Sigmoid colon (tissue), 7 donors: ENCODE measurements around the gene MYEOV. TPM values are rescaled to one million over a fixed set of nuclear protein-coding genes. Genes with fewer than 3 reads are reported as not detected.

Experiments
- DNase-seq: peaks from one replicate; pipeline ENCODE4 v3.0.0-alpha.2; 2019
- H3K27ac ChIP-seq, 4 donors: fragments of 200-600 bp; sonication (generic); one replicate each; pipeline ENCODE4 v1.5.1; 2016 to 2019; ENCODE audit warnings: mild to moderate bottlenecking in 1 of 4
- H3K27me3 ChIP-seq, 3 donors: fragments of 200-600 bp; sonication (generic); one replicate each; pipeline ENCODE4 v1.5.1; 2019; ENCODE audit warnings: mild to moderate bottlenecking in 1 of 3
- H3K36me3 ChIP-seq, 4 donors: fragments of 200-600 bp; sonication (generic); one replicate each; pipeline ENCODE4 v1.5.1; 2016 to 2019
- H3K4me1 ChIP-seq, 4 donors: fragments of 200-600 bp; sonication (generic); one replicate each; pipeline ENCODE4 v1.5.1; 2017 to 2019
- H3K4me3 ChIP-seq, 4 donors: fragments of 200-600 bp; sonication (generic); one replicate each; pipeline ENCODE4 v1.5.1; 2017 to 2019; ENCODE audit warnings: mild to moderate bottlenecking in 2 of 4, moderate library complexity in 1 of 4
- H3K9me3 ChIP-seq, 4 donors: fragments of 200-600 bp in 3 of 4; sonication (generic) in 3 of 4; one replicate each; pipeline versions ENCODE4 v1.5.1 to v1.6.1; 2013 to 2019
- EP300 ChIP-seq, 4 donors: sonication (generic); formaldehyde crosslinking; IDR thresholded peaks; one replicate each; pipeline ENCODE4 v1.6.1; 2017; ENCODE audit warnings: antibody characterized with exemption in 4 of 4
- POLR2A ChIP-seq, 2 donors: fragments of 450-650 bp; IDR thresholded peaks; one replicate each; pipeline ENCODE4 v1.6.1; 2016; ENCODE audit warnings: antibody characterized with exemption in 2 of 2, mild to moderate bottlenecking in 2 of 2, moderate library complexity in 2 of 2
- POLR2AphosphoS5 ChIP-seq, 4 donors: sonication (generic); formaldehyde crosslinking; IDR thresholded peaks; one replicate each; pipeline ENCODE4 v1.6.1; 2017; ENCODE audit warnings: antibody characterized with exemption in 4 of 4
- WGBS, 2 donors: extraction: QIAGEN DNeasy Blood & Tissue Kit; methylation state at CpG; one replicate each; pipeline ENCODE4 v1.1.7; 2013; 5-methylcytosine and 5-hydroxymethylcytosine counted together
- intact Hi-C: fragments of 100-400 bp; cut with DNase I; formaldehyde crosslinking; loops from one replicate; pipeline ENCODE4 v1.15.1; 2023
- polyA plus RNA-seq, 3 donors: library from polyadenylated mRNA; stranded (reverse); fragments of 200-250 nt; gene quantifications; one replicate each; pipeline ENCODE4 v1.2.3, GENCODE V29; 2013
- total RNA-seq, 4 donors: library from RNA; depleted of rRNA; stranded (reverse); fragments of >200 nt; gene quantifications; one replicate each; pipeline ENCODE4 v1.1.0, GENCODE V29; 2016
- TF ChIP-seq, protein P1 (sequence below), 4 experiments: fragments of 450-650 bp in 3 of 4; fragments of 200-600 bp in 1 of 4; IDR thresholded peaks; one replicate each; pipeline ENCODE4 v1.5.1; 2016 to 2019; ENCODE audit warnings: antibody characterized with exemption in 4 of 4, mild to moderate bottlenecking in 3 of 4, moderate library complexity in 2 of 4
- donor health status: healthy with polysubstance abuse.
- donor health status: Bipolar disorder and iron deficiency.
- donor health status: healthy.

MYEOV gene
- total and polyA plus RNA-seq, 7 donors, result 1.2 to 11.1 (median 10.1) TPM; not detected in 4

DNA sequence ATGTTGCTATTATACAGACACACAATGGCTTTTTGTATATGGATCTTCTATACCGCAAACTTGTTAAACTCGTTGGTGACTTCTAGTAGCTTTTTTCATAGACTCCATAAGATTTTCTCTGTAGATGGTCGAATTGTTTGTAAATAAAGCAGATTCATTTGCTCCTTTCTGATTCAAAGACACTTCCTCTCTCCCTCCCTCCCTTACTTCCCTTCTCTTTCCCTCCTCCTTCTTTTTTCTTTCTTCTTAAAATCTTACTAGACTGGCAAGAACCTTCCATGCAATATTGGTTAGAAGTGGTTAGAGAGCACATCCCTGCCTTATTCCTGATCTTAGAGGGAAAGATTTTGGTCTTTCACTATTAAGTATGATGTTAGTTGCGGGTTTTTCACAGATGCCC lies 36.4 kb downstream of the MYEOV start:
- intact Hi-C loops, result no loop called here
- Histone ChIP-seq H3K27ac (no peak overlapping the region), H3K9me3 (peaks cover 0 to 2% (median 0%) of the 10 kb centered on the region in 4 donors), H3K27me3 (no peaks in the 10 kb centered on the region), H3K36me3 (no peaks in the 10 kb centered on the region), H3K4me3 (no peak overlapping the region), H3K4me1 (no peaks in the 10 kb centered on the region)
- no peak for DNase-seq
- WGBS, 2 donors, result 68 to 73% methylated on average over 4 of the region's 4 CpGs
- TF ChIP-seq POLR2AphosphoS5 (IDR thresholded peaks at IDR 0.05), result no peak
- TF ChIP-seq EP300 (IDR thresholded peaks at IDR 0.05), result no peak
- TF ChIP-seq, protein P1, sequence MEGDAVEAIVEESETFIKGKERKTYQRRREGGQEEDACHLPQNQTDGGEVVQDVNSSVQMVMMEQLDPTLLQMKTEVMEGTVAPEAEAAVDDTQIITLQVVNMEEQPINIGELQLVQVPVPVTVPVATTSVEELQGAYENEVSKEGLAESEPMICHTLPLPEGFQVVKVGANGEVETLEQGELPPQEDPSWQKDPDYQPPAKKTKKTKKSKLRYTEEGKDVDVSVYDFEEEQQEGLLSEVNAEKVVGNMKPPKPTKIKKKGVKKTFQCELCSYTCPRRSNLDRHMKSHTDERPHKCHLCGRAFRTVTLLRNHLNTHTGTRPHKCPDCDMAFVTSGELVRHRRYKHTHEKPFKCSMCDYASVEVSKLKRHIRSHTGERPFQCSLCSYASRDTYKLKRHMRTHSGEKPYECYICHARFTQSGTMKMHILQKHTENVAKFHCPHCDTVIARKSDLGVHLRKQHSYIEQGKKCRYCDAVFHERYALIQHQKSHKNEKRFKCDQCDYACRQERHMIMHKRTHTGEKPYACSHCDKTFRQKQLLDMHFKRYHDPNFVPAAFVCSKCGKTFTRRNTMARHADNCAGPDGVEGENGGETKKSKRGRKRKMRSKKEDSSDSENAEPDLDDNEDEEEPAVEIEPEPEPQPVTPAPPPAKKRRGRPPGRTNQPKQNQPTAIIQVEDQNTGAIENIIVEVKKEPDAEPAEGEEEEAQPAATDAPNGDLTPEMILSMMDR (IDR thresholded peaks at IDR 0.05), result no peak

DNA sequence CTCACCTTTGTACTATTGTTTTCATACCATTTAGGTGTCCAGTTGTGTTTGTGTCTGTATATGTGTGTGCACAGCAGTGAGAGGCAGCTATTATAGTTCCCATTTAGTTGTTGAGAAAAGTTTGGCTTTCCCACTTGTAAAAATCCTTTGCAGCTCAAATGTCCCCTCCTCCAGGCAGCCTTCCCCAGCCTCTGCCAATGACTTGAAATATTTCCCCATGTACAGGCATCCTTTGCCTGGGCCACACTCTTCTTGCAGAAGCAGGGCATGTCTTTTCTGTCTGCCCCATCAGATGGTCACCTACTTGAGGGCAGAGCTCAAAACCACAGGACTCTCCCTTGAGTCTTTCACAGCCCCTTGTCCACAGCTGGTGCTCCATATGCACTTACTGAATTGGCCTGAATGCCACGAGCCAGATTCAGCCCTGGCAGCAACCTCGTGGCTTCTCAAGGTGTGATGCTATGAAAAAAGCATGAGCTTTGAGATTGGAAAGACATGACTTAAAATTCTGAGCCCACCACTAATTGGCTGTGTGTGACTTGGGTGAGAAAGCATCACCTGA lies 39.3 kb downstream of the MYEOV start:
- Histone ChIP-seq H3K9me3 (peaks cover 0 to 2% (median 0%) of the 10 kb centered on the region in 4 donors), H3K4me1 (no peaks in the 10 kb centered on the region), H3K27me3 (no peaks in the 10 kb centered on the region), H3K36me3 (no peaks in the 10 kb centered on the region), H3K27ac (no peak overlapping the region), H3K4me3 (no peak overlapping the region)
- intact Hi-C loops, result no loop called here
- WGBS, 2 donors, result 84 to 89% methylated on average over 2 of the region's 2 CpGs
- TF ChIP-seq EP300 (IDR thresholded peaks at IDR 0.05), result no peak
- TF ChIP-seq POLR2A (IDR thresholded peaks at IDR 0.05), result no peak
- TF ChIP-seq, protein P1 (IDR thresholded peaks at IDR 0.05), result no peak
- TF ChIP-seq POLR2AphosphoS5 (IDR thresholded peaks at IDR 0.05), result no peak
- peak; percentile 10 for DNase-seq

DNA sequence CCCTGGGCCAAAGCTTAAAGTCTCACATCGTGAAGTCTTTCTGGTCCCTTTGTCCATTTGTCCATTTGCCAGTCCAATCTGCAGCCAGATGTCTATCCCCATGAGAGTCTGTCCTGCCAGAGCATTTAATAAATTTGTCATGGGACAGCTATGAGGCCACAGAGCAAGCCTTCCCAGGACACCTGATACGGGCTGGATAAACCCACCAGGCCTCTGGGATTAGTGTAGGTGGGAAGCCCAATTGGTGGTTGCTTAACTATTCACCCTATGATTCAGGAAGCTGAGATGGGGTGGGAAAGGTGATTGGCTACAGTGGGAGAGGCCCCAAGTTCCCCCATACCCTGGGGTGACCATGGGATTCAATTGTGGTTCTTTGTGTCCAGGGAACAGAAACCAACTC lies 39.9 kb downstream of the MYEOV start:
- Histone ChIP-seq H3K27ac (no peak overlapping the region), H3K27me3 (no peaks in the 10 kb centered on the region), H3K4me1 (no peaks in the 10 kb centered on the region), H3K4me3 (no peak overlapping the region), H3K36me3 (no peaks in the 10 kb centered on the region), H3K9me3 (peaks cover 0 to 2% (median 0%) of the 10 kb centered on the region in 4 donors)
- WGBS, 2 donors, result 87 to 96% methylated on average over 2 of the region's 2 CpGs
- TF ChIP-seq POLR2A (IDR thresholded peaks at IDR 0.05) (no peak), EP300 (IDR thresholded peaks at IDR 0.05) (no peak), POLR2AphosphoS5 (IDR thresholded peaks at IDR 0.05) (no peak)
- TF ChIP-seq, protein P1 (IDR thresholded peaks at IDR 0.05), result no peak
- peak; percentile 29 for DNase-seq
- intact Hi-C loops, result no loop called here

DNA sequence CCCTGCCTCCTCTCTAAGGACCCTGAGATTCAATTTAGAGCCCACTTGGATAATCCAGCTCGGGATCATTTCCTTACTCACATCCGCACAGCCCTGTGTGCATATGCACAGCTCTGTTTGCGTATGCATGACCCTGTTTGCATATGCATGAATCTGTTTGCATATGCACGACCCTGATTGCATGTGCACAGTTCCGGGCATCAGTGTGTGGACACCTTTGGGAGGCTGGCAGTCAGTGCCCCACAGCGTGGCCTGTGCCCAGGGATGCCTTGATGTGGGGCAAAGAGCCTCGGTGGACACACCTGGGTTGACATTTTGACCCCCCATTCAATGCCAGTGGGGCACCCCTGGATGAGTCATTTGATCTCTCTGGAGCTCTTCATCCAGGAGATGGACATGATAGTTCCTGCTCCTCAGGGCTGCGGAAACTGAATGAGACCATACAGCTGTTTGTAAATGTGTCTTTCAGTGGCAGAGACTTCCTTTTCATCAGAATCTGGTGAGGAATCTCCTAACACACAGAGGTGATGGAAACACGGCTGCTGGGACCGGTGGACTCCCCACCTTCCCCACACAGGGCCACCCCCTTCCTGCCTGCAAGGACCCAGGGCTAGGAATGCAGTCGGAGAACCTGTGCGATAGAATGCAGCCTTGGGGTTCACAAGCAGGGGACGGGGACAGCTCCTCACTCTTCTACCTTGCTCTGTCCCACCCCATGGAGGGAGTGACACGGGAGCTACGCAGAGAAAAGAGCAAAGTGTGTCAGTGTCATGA lies 41.2 kb downstream of the MYEOV start:
- Histone ChIP-seq H3K36me3 (no peaks in the 10 kb centered on the region), H3K4me1 (no peaks in the 10 kb centered on the region), H3K4me3 (no peak overlapping the region), H3K27me3 (no peaks in the 10 kb centered on the region), H3K27ac (no peak overlapping the region), H3K9me3 (peaks cover 0 to 2% (median 0%) of the 10 kb centered on the region in 4 donors)
- intact Hi-C loops, result no loop called here
- TF ChIP-seq EP300 (IDR thresholded peaks at IDR 0.05) (no peak), POLR2AphosphoS5 (IDR thresholded peaks at IDR 0.05) (no peak), POLR2A (IDR thresholded peaks at IDR 0.05) (no peak)
- TF ChIP-seq, protein P1 (IDR thresholded peaks at IDR 0.05), result no peak
- no peak for DNase-seq
- WGBS, 2 donors, result 93 to 95% methylated on average over 15 of the region's 15 CpGs
